SK-N-SH (cell line): ENCODE results near the gene SPI1. TPM values are rescaled to one million over a fixed set of nuclear protein-coding genes. Genes with fewer than 3 reads are reported as not detected.

Experiments used
- CTCF ChIA-PET: fragments of 300-600, 350-600 bp; formaldehyde crosslinking; extraction: SDS; loops from one replicate; lab custom pipeline; 2021; lab: Yijun Ruan, JAX
- POLR2A ChIA-PET: fragments of 350-600 bp; sonication (Branson Sonifier 250); formaldehyde crosslinking; extraction: SDS; loops from one replicate; lab custom pipeline; 2020; ENCODE audit warnings: antibody characterized with exemption, inconsistent platforms; lab: Yijun Ruan, JAX
- DNase-seq: peaks from one replicate; pipeline ENCODE4 v3.0.0; 2012
- H2AFZ ChIP-seq: fragments of 200-600 bp; sonication (generic); 2 replicates; pipeline ENCODE4 v1.8.1; 2016; ENCODE audit warnings: antibody characterized with exemption, mild to moderate bottlenecking, low read depth
- H3F3A ChIP-seq: fragments of 200-600 bp; sonication (generic); replicated peaks from 2 replicates; pipeline ENCODE3; 2016; ENCODE audit warnings: antibody characterized with exemption, mild to moderate bottlenecking; ENCODE audit not compliant: insufficient read depth
- H3K27ac ChIP-seq, 2 experiments: fragments of 200-500 bp in 1 of 2; fragments of 200-600 bp in 1 of 2; sonication (Bioruptor generic) in 1 of 2; sonication (generic), shearing (Covaris generic) in 1 of 2; 2 replicates each; pipeline versions ENCODE4 v1.5.1 to v1.6.1; 2014 to 2016; ENCODE audit warnings: low read depth in 2 of 2, inconsistent platforms in 1 of 2, low read length in 1 of 2, mild to moderate bottlenecking in 1 of 2, mixed read lengths in 1 of 2
- H3K27me3 ChIP-seq: fragments of 200-600 bp; sonication (generic), shearing (Covaris generic); 2 replicates; pipeline ENCODE4 v1.6.1; 2016; ENCODE audit warnings: mixed run types; ENCODE audit not compliant: insufficient read depth
- H3K36me3 ChIP-seq, 2 experiments: fragments of 200-500 bp in 1 of 2; fragments of 200-600 bp in 1 of 2; sonication (Bioruptor generic) in 1 of 2; sonication (generic) in 1 of 2; replicated peaks in 1 of 2; 2 replicates each; pipeline versions ENCODE3 to v1.5.1; 2014 to 2016; ENCODE audit warnings: low read length in 1 of 2, mild to moderate bottlenecking in 1 of 2; ENCODE audit not compliant: insufficient read depth in 2 of 2, control insufficient read depth in 1 of 2
- H3K4me1 ChIP-seq, 2 experiments: fragments of 200-500 bp in 1 of 2; fragments of 200-600 bp in 1 of 2; sonication (Bioruptor generic) in 1 of 2; sonication (generic), shearing (Covaris generic) in 1 of 2; 2 replicates each; pipeline versions ENCODE4 v1.5.1 to v1.6.1; 2014 to 2016; ENCODE audit warnings: low read depth in 1 of 2, low read length in 1 of 2, mixed run types in 1 of 2; ENCODE audit not compliant: insufficient read depth in 2 of 2, control insufficient read depth in 1 of 2
- H3K4me2 ChIP-seq: fragments of 200-600 bp; sonication (generic), shearing (Covaris generic); 2 replicates; pipeline ENCODE4 v1.6.1; 2017; ENCODE audit warnings: mixed run types
- H3K4me3 ChIP-seq, 2 experiments: fragments of 200-500 bp in 1 of 2; fragments of 200-600 bp in 1 of 2; sonication (Bioruptor generic) in 1 of 2; sonication (generic), shearing (Covaris generic) in 1 of 2; 2 replicates each; pipeline versions ENCODE4 v1.5.1 to v1.8.1; 2014 to 2016; ENCODE audit warnings: low read depth in 2 of 2, inconsistent platforms in 1 of 2, low read length in 1 of 2, mild to moderate bottlenecking in 1 of 2, mixed read lengths in 1 of 2, moderate library complexity in 1 of 2
- H3K79me2 ChIP-seq: fragments of 200-600 bp; sonication (generic); 2 replicates; pipeline ENCODE4 v1.8.1; 2017; ENCODE audit warnings: mild to moderate bottlenecking; ENCODE audit not compliant: insufficient read depth
- H3K9ac ChIP-seq: fragments of 200-600 bp; sonication (generic); 2 replicates; pipeline ENCODE4 v1.6.1; 2017; ENCODE audit warnings: mixed run types
- H3K9me2 ChIP-seq: fragments of 200-600 bp; sonication (generic); 2 replicates; pipeline ENCODE4 v1.6.1; 2017; ENCODE audit warnings: mixed run types
- H3K9me3 ChIP-seq: fragments of 200-600 bp; sonication (generic); 2 replicates; pipeline ENCODE4 v1.6.1; 2017; ENCODE audit warnings: mixed run types, mild to moderate bottlenecking, moderate library complexity
- H4K20me1 ChIP-seq: fragments of 200-600 bp; sonication (generic); 2 replicates; pipeline ENCODE4 v1.6.1; 2017; ENCODE audit warnings: mild to moderate bottlenecking, mixed run types; ENCODE audit not compliant: insufficient read depth
- CHD2 ChIP-seq: fragments of 150-350 bp; IDR thresholded peaks from 2 replicates; pipeline ENCODE4 v1.6.1; 2018; ENCODE audit warnings: low read length; ENCODE audit not compliant: partially characterized antibody
- CTCF ChIP-seq: fragments of 200-600 bp; sonication (generic); IDR thresholded peaks from 2 replicates; pipeline ENCODE4 v1.6.1; 2017; ENCODE audit warnings: antibody characterized with exemption, mild to moderate bottlenecking, moderate library complexity
- FOSL2 ChIP-seq: IDR thresholded peaks from 2 replicates; pipeline ENCODE4 v1.4.0; 2012; ENCODE audit warnings: low read depth, mild to moderate bottlenecking, moderate library complexity, borderline replicate concordance
- FOXJ3 ChIP-seq: sonication (generic); formaldehyde crosslinking; IDR thresholded peaks from 2 replicates; pipeline ENCODE4 v1.5.1; 2020; ENCODE audit warnings: mild to moderate bottlenecking, missing genetic modification reagents
- FOXM1 ChIP-seq: IDR thresholded peaks from 2 replicates; pipeline ENCODE4 v1.4.0; 2012; ENCODE audit warnings: low read depth, mild to moderate bottlenecking
- IRF3 ChIP-seq: fragments of 150-350 bp; IDR thresholded peaks from 2 replicates; pipeline ENCODE4 v1.6.1; 2016; ENCODE audit warnings: mild to moderate bottlenecking, low read depth, low read length
- JUND ChIP-seq: IDR thresholded peaks from 2 replicates; pipeline ENCODE4 v1.4.0; 2012
- PBX3 ChIP-seq: IDR thresholded peaks from 2 replicates; pipeline ENCODE4; 2012
- POLR2AphosphoS5 ChIP-seq: IDR thresholded peaks from 2 replicates; pipeline ENCODE4 v1.6.1; 2012; ENCODE audit warnings: low read depth, low read length
- RAD21 ChIP-seq: IDR thresholded peaks from 2 replicates; pipeline ENCODE4 v1.6.1; 2012; ENCODE audit warnings: mild to moderate bottlenecking, low read length
- RCOR1 ChIP-seq: fragments of 150-350 bp; IDR thresholded peaks from 2 replicates; pipeline ENCODE4 v1.6.1; 2017; ENCODE audit warnings: antibody characterized with exemption, low read length
- RXRA ChIP-seq: IDR thresholded peaks from 2 replicates; pipeline ENCODE4 v1.4.0; 2012; ENCODE audit warnings: low read depth, mild to moderate bottlenecking, borderline replicate concordance
- SIN3A ChIP-seq: IDR thresholded peaks from 2 replicates; pipeline ENCODE4 v1.6.1; 2012; ENCODE audit warnings: low read depth, mild to moderate bottlenecking, low read length, moderate library complexity, borderline replicate concordance
- SMC3 ChIP-seq: IDR thresholded peaks from 2 replicates; pipeline ENCODE4 v1.6.1; 2012; ENCODE audit warnings: low read depth, low read length, improper control_type of control experiment
- TAF1 ChIP-seq: IDR thresholded peaks from 2 replicates; pipeline ENCODE4 v1.6.1; 2012; ENCODE audit warnings: low read depth, mild to moderate bottlenecking, low read length, moderate library complexity, borderline replicate concordance
- USF2 ChIP-seq: fragments of 150-350 bp; IDR thresholded peaks from 2 replicates; pipeline ENCODE4 v1.6.1; 2017; ENCODE audit warnings: antibody characterized with exemption, low read length, low read depth, borderline replicate concordance
- YY1 ChIP-seq: IDR thresholded peaks from 2 replicates; pipeline ENCODE4 v1.4.0; 2012; ENCODE audit warnings: low read depth, mild to moderate bottlenecking
- WGBS: methylation state at CpG from one replicate; pipeline ENCODE4 v1.1.6; 2017; ENCODE audit warnings: low lambda C conversion rate; 5-methylcytosine and 5-hydroxymethylcytosine counted together
- polyA plus RNA-seq, 3 experiments: library from polyadenylated mRNA; depleted of rRNA; stranded (reverse); fragments of >200 nt; gene quantifications; 2 replicates each; pipeline ENCODE4 v1.2.3, GENCODE V29; 2012

The SPI1 gene
- polyA plus RNA-seq, 1 of the 3 experiments (the other 2 are of a cell fraction): not detected

GRCh38 chr11:47407746-47408590 lies 29.6 kb upstream of the SPI1 start, which contains the start of gene SLC39A13 (continued):
- TF ChIP-seq PBX3 (peak; percentile 45), FOXM1 (no peak), CHD2 (peak; percentile 82), RCOR1 (peak; percentile 34; the same call in 1 of the 2 replicates), YY1 (no peak), RAD21 (peak; percentile 78), USF2 (no peak), JUND (no peak; the same call in 1 of the 2 replicates), CTCF (peak; percentile 80), POLR2AphosphoS5 (peak; percentile 81), FOXJ3 (no peak)

GRCh38 chr11:47406896-47407745 lies 28.8 kb upstream of the SPI1 start:
- Histone ChIP-seq H3K9ac (peak overlapping the region; percentile 83), H3F3A (peaks cover 10% of the 10 kb centered on the region), H3K27me3 (no peaks in the 10 kb centered on the region), H4K20me1 (no peaks in the 10 kb centered on the region), H3K4me3 (peak overlapping the region; percentile 60 to 66), H3K27ac (peak overlapping the region; percentile 89 to 95), H3K36me3 (peaks cover 12 to 14% of the 10 kb centered on the region in 2 experiments), H3K4me2 (peak overlapping the region; percentile 93), H3K4me1 (peaks cover 21 to 36% of the 10 kb centered on the region in 2 experiments; a peak in 2 of 4 replicates), H2AFZ (peak overlapping the region; percentile 44), H3K9me2 (no peaks in the 10 kb centered on the region), H3K79me2 (peaks cover 34% of the 10 kb centered on the region), H3K9me3 (no peaks in the 10 kb centered on the region)
- 86% methylated on average over 12 of the region's 12 CpGs for WGBS
- no peak for TF ChIP-seq SMC3
- TF ChIP-seq RXRA: no peak
- TF ChIP-seq FOSL2: no peak
- TF ChIP-seq TAF1: no peak
- no peak for TF ChIP-seq USF2
- no peak for TF ChIP-seq IRF3
- no peak for TF ChIP-seq SIN3A
- ChIA-PET POLR2A (no interaction called here), CTCF (interaction anchor here (0.6 to 20.7 kb wide), 11 partner anchors 8 to 228 kb away, joined by 3 to 239 read pairs (median 4); partner anchors contain the start of genes PSMC3 and SPI1)
- no peak for DNase-seq
